ENCODE data around the gene PLXNA4.

Gene PLXNA4

GRCh38 chr7:132458729-132459128, 117.5 kb downstream of the PLXNA4 start:
- no peak overlapping the region for H3K4me3 ChIP-seq (ENCODE audit: low read depth, low read length)
- H3K79me2 ChIP-seq (ENCODE audit: control insufficient read depth, insufficient read depth, low read length, unreplicated experiment), result no peaks in the 10 kb centered on the region
- no peaks in the 10 kb centered on the region for H3K36me3 ChIP-seq (ENCODE audit: insufficient read depth, low read length)
- H3K27me3 ChIP-seq (ENCODE audit: insufficient read depth, low read length), result peaks cover 8% of the 10 kb centered on the region
- no peaks in the 10 kb centered on the region for H3K4me1 ChIP-seq (ENCODE audit: control insufficient read depth, insufficient read depth, low read length, unreplicated experiment)
- H2AFZ ChIP-seq (ENCODE audit: low read length, unreplicated experiment), result no peak overlapping the region
- no peak overlapping the region for H3K27ac ChIP-seq (ENCODE audit: low read depth, low read length)

GRCh38 chr7:132457658-132458057, 118.6 kb downstream of the PLXNA4 start:
- H3K27me3 ChIP-seq (ENCODE audit: insufficient read depth, low read length), result peaks cover 8% of the 10 kb centered on the region
- H3K4me1 ChIP-seq (ENCODE audit: control insufficient read depth, insufficient read depth, low read length, unreplicated experiment), result no peaks in the 10 kb centered on the region
- no peak overlapping the region for H2AFZ ChIP-seq (ENCODE audit: low read length, unreplicated experiment)
- H3K27ac ChIP-seq (ENCODE audit: low read depth, low read length), result no peak overlapping the region
- no peaks in the 10 kb centered on the region for H3K79me2 ChIP-seq (ENCODE audit: control insufficient read depth, insufficient read depth, low read length, unreplicated experiment)
- H3K4me3 ChIP-seq (ENCODE audit: low read depth, low read length), result no peak overlapping the region
- H3K36me3 ChIP-seq (ENCODE audit: insufficient read depth, low read length), result no peaks in the 10 kb centered on the region

GRCh38 chr7:132456418-132456817, 119.9 kb downstream of the PLXNA4 start:
- no peaks in the 10 kb centered on the region for H3K79me2 ChIP-seq (ENCODE audit: control insufficient read depth, insufficient read depth, low read length, unreplicated experiment)
- no peak overlapping the region for H3K27ac ChIP-seq (ENCODE audit: low read depth, low read length)
- no peak overlapping the region for H3K4me3 ChIP-seq (ENCODE audit: low read depth, low read length)
- no peak overlapping the region for H2AFZ ChIP-seq (ENCODE audit: low read length, unreplicated experiment)
- H3K27me3 ChIP-seq (ENCODE audit: insufficient read depth, low read length), result peaks cover 8% of the 10 kb centered on the region
- H3K4me1 ChIP-seq (ENCODE audit: control insufficient read depth, insufficient read depth, low read length, unreplicated experiment), result no peaks in the 10 kb centered on the region
- H3K36me3 ChIP-seq (ENCODE audit: insufficient read depth, low read length), result no peaks in the 10 kb centered on the region

- Histone ChIP-seq H2AFZ (ENCODE audit: low read length, unreplicated experiment) (no peak overlapping the region), H3K4me1 (ENCODE audit: control insufficient read depth, insufficient read depth, low read length, unreplicated experiment) (no peaks in the 10 kb centered on the region), H3K36me3 (ENCODE audit: insufficient read depth, low read length) (no peaks in the 10 kb centered on the region), H3K4me3 (ENCODE audit: low read depth, low read length) (no peak overlapping the region), H3K27ac (ENCODE audit: low read depth, low read length) (no peak overlapping the region), H3K79me2 (ENCODE audit: control insufficient read depth, insufficient read depth, low read length, unreplicated experiment) (no peaks in the 10 kb centered on the region), H3K27me3 (ENCODE audit: insufficient read depth, low read length) (peaks cover 8% of the 10 kb centered on the region)
These were observed 120.9 kb downstream of the PLXNA4 start for GRCh38 chr7:132455378-132455777.

GRCh38 chr7:132453826-132454225, 122.4 kb downstream of the PLXNA4 start:
- no peak overlapping the region for H2AFZ ChIP-seq (ENCODE audit: low read length, unreplicated experiment)
- H3K36me3 ChIP-seq (ENCODE audit: insufficient read depth, low read length), result no peaks in the 10 kb centered on the region
- H3K4me1 ChIP-seq (ENCODE audit: control insufficient read depth, insufficient read depth, low read length, unreplicated experiment), result no peaks in the 10 kb centered on the region
- H3K27me3 ChIP-seq (ENCODE audit: insufficient read depth, low read length), result peaks cover 8% of the 10 kb centered on the region
- no peak overlapping the region for H3K4me3 ChIP-seq (ENCODE audit: low read depth, low read length)
- H3K79me2 ChIP-seq (ENCODE audit: control insufficient read depth, insufficient read depth, low read length, unreplicated experiment), result no peaks in the 10 kb centered on the region
- no peak overlapping the region for H3K27ac ChIP-seq (ENCODE audit: low read depth, low read length)

GRCh38 chr7:132451161-132451560, 125.1 kb downstream of the PLXNA4 start:
- Histone ChIP-seq H2AFZ (ENCODE audit: low read length, unreplicated experiment) (no peak overlapping the region), H3K36me3 (ENCODE audit: insufficient read depth, low read length) (no peaks in the 10 kb centered on the region), H3K27ac (ENCODE audit: low read depth, low read length) (no peak overlapping the region), H3K4me1 (ENCODE audit: control insufficient read depth, insufficient read depth, low read length, unreplicated experiment) (no peaks in the 10 kb centered on the region), H3K4me3 (ENCODE audit: low read depth, low read length) (no peak overlapping the region), H3K27me3 (ENCODE audit: insufficient read depth, low read length) (no peaks in the 10 kb centered on the region), H3K79me2 (ENCODE audit: control insufficient read depth, insufficient read depth, low read length, unreplicated experiment) (no peaks in the 10 kb centered on the region)

GRCh38 chr7:132450696-132451095, 125.6 kb downstream of the PLXNA4 start:
- Histone ChIP-seq H3K27ac (ENCODE audit: low read depth, low read length) (no peak overlapping the region), H3K36me3 (ENCODE audit: insufficient read depth, low read length) (no peaks in the 10 kb centered on the region)

GRCh38 chr7:132450188-132450587, 126.1 kb downstream of the PLXNA4 start:
- no peak overlapping the region for H3K4me3 ChIP-seq (ENCODE audit: low read depth, low read length)
- no peaks in the 10 kb centered on the region for H3K79me2 ChIP-seq (ENCODE audit: control insufficient read depth, insufficient read depth, low read length, unreplicated experiment)
- H3K4me1 ChIP-seq (ENCODE audit: control insufficient read depth, insufficient read depth, low read length, unreplicated experiment), result no peaks in the 10 kb centered on the region
- no peaks in the 10 kb centered on the region for H3K36me3 ChIP-seq (ENCODE audit: insufficient read depth, low read length)
- no peak overlapping the region for H2AFZ ChIP-seq (ENCODE audit: low read length, unreplicated experiment)
- H3K27ac ChIP-seq (ENCODE audit: low read depth, low read length), result no peak overlapping the region
- H3K27me3 ChIP-seq (ENCODE audit: insufficient read depth, low read length), result no peaks in the 10 kb centered on the region

More at GRCh38 chr7:132450696-132451095, 125.6 kb downstream of the PLXNA4 start:
- H3K4me1 ChIP-seq (ENCODE audit: control insufficient read depth, insufficient read depth, low read length, unreplicated experiment), result no peaks in the 10 kb centered on the region
- no peaks in the 10 kb centered on the region for H3K79me2 ChIP-seq (ENCODE audit: control insufficient read depth, insufficient read depth, low read length, unreplicated experiment)
- H2AFZ ChIP-seq (ENCODE audit: low read length, unreplicated experiment), result no peak overlapping the region
- H3K27me3 ChIP-seq (ENCODE audit: insufficient read depth, low read length), result no peaks in the 10 kb centered on the region
- no peak overlapping the region for H3K4me3 ChIP-seq (ENCODE audit: low read depth, low read length)

- H3K79me2 ChIP-seq (ENCODE audit: control insufficient read depth, insufficient read depth, low read length, unreplicated experiment), result no peaks in the 10 kb centered on the region
- H3K4me1 ChIP-seq (ENCODE audit: control insufficient read depth, insufficient read depth, low read length, unreplicated experiment), result no peaks in the 10 kb centered on the region
- no peak overlapping the region for H3K4me3 ChIP-seq (ENCODE audit: low read depth, low read length)
- no peak overlapping the region for H2AFZ ChIP-seq (ENCODE audit: low read length, unreplicated experiment)
- H3K27me3 ChIP-seq (ENCODE audit: insufficient read depth, low read length), result no peaks in the 10 kb centered on the region
- H3K27ac ChIP-seq (ENCODE audit: low read depth, low read length), result no peak overlapping the region
- no peaks in the 10 kb centered on the region for H3K36me3 ChIP-seq (ENCODE audit: insufficient read depth, low read length)
These were observed 129.5 kb downstream of the PLXNA4 start for GRCh38 chr7:132446666-132447278.

GRCh38 chr7:132446260-132446659, 130.0 kb downstream of the PLXNA4 start:
- Histone ChIP-seq H3K27me3 (ENCODE audit: insufficient read depth, low read length) (no peaks in the 10 kb centered on the region), H3K79me2 (ENCODE audit: control insufficient read depth, insufficient read depth, low read length, unreplicated experiment) (no peaks in the 10 kb centered on the region), H3K4me3 (ENCODE audit: low read depth, low read length) (no peak overlapping the region), H2AFZ (ENCODE audit: low read length, unreplicated experiment) (no peak overlapping the region), H3K36me3 (ENCODE audit: insufficient read depth, low read length) (no peaks in the 10 kb centered on the region), H3K27ac (ENCODE audit: low read depth, low read length) (no peak overlapping the region), H3K4me1 (ENCODE audit: control insufficient read depth, insufficient read depth, low read length, unreplicated experiment) (no peaks in the 10 kb centered on the region)

GRCh38 chr7:132443761-132444520, 132.3 kb downstream of the PLXNA4 start:
- Histone ChIP-seq H3K4me1 (ENCODE audit: control insufficient read depth, insufficient read depth, low read length, unreplicated experiment) (no peaks in the 10 kb centered on the region), H3K79me2 (ENCODE audit: control insufficient read depth, insufficient read depth, low read length, unreplicated experiment) (no peaks in the 10 kb centered on the region), H3K4me3 (ENCODE audit: low read depth, low read length) (no peak overlapping the region), H3K27ac (ENCODE audit: low read depth, low read length) (no peak overlapping the region), H3K27me3 (ENCODE audit: insufficient read depth, low read length) (no peaks in the 10 kb centered on the region), H3K36me3 (ENCODE audit: insufficient read depth, low read length) (no peaks in the 10 kb centered on the region), H2AFZ (ENCODE audit: low read length, unreplicated experiment) (no peak overlapping the region)
